ENCODE measurements around the gene TGM3.

Gene TGM3

GRCh38 chr20:2387580-2387979 is 91.8 kb downstream of the TGM3 start:
- POLR2A ChIA-PET: no interaction called here
- H3K4me3 ChIP-seq (ENCODE audit: low read depth, low read length): no peak overlapping the region
- no peak for DNase-seq (ENCODE audit: low read depth, low spot score)
- CTCF ChIA-PET: interaction anchor here (0.9 to 7.2 kb wide), 14 partner anchors 8 to 180 kb away, joined by 3 to 57 read pairs (median 4); no protein-coding TSS in a partner anchor
- TF ChIP-seq, protein P1, sequence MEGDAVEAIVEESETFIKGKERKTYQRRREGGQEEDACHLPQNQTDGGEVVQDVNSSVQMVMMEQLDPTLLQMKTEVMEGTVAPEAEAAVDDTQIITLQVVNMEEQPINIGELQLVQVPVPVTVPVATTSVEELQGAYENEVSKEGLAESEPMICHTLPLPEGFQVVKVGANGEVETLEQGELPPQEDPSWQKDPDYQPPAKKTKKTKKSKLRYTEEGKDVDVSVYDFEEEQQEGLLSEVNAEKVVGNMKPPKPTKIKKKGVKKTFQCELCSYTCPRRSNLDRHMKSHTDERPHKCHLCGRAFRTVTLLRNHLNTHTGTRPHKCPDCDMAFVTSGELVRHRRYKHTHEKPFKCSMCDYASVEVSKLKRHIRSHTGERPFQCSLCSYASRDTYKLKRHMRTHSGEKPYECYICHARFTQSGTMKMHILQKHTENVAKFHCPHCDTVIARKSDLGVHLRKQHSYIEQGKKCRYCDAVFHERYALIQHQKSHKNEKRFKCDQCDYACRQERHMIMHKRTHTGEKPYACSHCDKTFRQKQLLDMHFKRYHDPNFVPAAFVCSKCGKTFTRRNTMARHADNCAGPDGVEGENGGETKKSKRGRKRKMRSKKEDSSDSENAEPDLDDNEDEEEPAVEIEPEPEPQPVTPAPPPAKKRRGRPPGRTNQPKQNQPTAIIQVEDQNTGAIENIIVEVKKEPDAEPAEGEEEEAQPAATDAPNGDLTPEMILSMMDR (IDR thresholded peaks at IDR 0.05; ENCODE audit: insufficient read depth, low read length, missing control alignments): no peak

All from AG04449 (cell line).